Measurements from ENCODE around the gene AGBL4.

AGBL4 gene

GRCh38 chr1:49436865-49437264 lies 586.9 kb downstream of the AGBL4 start:
- Histone ChIP-seq H3K9ac (ENCODE audit: low read depth, low read length) (no peak overlapping the region), H3K36me3 (ENCODE audit: insufficient read depth, low read length) (no peaks in the 10 kb centered on the region), H3K9me3 (ENCODE audit: control insufficient read depth, insufficient read depth, low read length) (peaks cover 2% of the 10 kb centered on the region; the same call in 1 of the 2 replicates), H3K4me1 (ENCODE audit: insufficient read depth, low read length) (no peaks in the 10 kb centered on the region)

GRCh38 chr1:49435291-49435690 lies 588.5 kb downstream of the AGBL4 start:
- Histone ChIP-seq H3K9ac (ENCODE audit: low read depth, low read length) (no peak overlapping the region), H3K9me3 (ENCODE audit: control insufficient read depth, insufficient read depth, low read length) (no peaks in the 10 kb centered on the region), H3K4me1 (ENCODE audit: insufficient read depth, low read length) (no peaks in the 10 kb centered on the region), H3K36me3 (ENCODE audit: insufficient read depth, low read length) (no peaks in the 10 kb centered on the region)

- Histone ChIP-seq H3K36me3 (ENCODE audit: insufficient read depth, low read length) (no peaks in the 10 kb centered on the region), H3K9me3 (ENCODE audit: control insufficient read depth, insufficient read depth, low read length) (no peaks in the 10 kb centered on the region), H3K9ac (ENCODE audit: low read depth, low read length) (no peak overlapping the region), H3K4me1 (ENCODE audit: insufficient read depth, low read length) (no peaks in the 10 kb centered on the region)
These were observed 599.0 kb downstream of the AGBL4 start for GRCh38 chr1:49424782-49425181.

- H3K4me1 ChIP-seq (ENCODE audit: insufficient read depth, low read length), result no peaks in the 10 kb centered on the region
- no peaks in the 10 kb centered on the region for H3K36me3 ChIP-seq (ENCODE audit: insufficient read depth, low read length)
- H3K9me3 ChIP-seq (ENCODE audit: control insufficient read depth, insufficient read depth, low read length), result no peaks in the 10 kb centered on the region
- H3K9ac ChIP-seq (ENCODE audit: low read depth, low read length), result no peak overlapping the region
These were observed 607.0 kb downstream of the AGBL4 start for GRCh38 chr1:49416758-49417157.

GRCh38 chr1:49408346-49408745 lies 615.4 kb downstream of the AGBL4 start:
- Histone ChIP-seq H3K9ac (ENCODE audit: low read depth, low read length) (no peak overlapping the region), H3K9me3 (ENCODE audit: control insufficient read depth, insufficient read depth, low read length) (no peaks in the 10 kb centered on the region), H3K36me3 (ENCODE audit: insufficient read depth, low read length) (no peaks in the 10 kb centered on the region), H3K4me1 (ENCODE audit: insufficient read depth, low read length) (no peaks in the 10 kb centered on the region)

GRCh38 chr1:49397086-49397485 lies 626.7 kb downstream of the AGBL4 start:
- Histone ChIP-seq H3K9me3 (ENCODE audit: control insufficient read depth, insufficient read depth, low read length) (no peaks in the 10 kb centered on the region), H3K36me3 (ENCODE audit: insufficient read depth, low read length) (no peaks in the 10 kb centered on the region), H3K4me1 (ENCODE audit: insufficient read depth, low read length) (no peaks in the 10 kb centered on the region), H3K9ac (ENCODE audit: low read depth, low read length) (no peak overlapping the region)

GRCh38 chr1:49394200-49394599 lies 629.6 kb downstream of the AGBL4 start:
- no peaks in the 10 kb centered on the region for H3K4me1 ChIP-seq (ENCODE audit: insufficient read depth, low read length)
- no peaks in the 10 kb centered on the region for H3K9me3 ChIP-seq (ENCODE audit: control insufficient read depth, insufficient read depth, low read length)
- H3K36me3 ChIP-seq (ENCODE audit: insufficient read depth, low read length), result no peaks in the 10 kb centered on the region
- no peak overlapping the region for H3K9ac ChIP-seq (ENCODE audit: low read depth, low read length)

GRCh38 chr1:49389699-49390098 lies 634.1 kb downstream of the AGBL4 start:
- Histone ChIP-seq H3K4me1 (ENCODE audit: insufficient read depth, low read length) (no peaks in the 10 kb centered on the region), H3K36me3 (ENCODE audit: insufficient read depth, low read length) (no peaks in the 10 kb centered on the region), H3K9ac (ENCODE audit: low read depth, low read length) (no peak overlapping the region), H3K9me3 (ENCODE audit: control insufficient read depth, insufficient read depth, low read length) (no peaks in the 10 kb centered on the region)

- no peak overlapping the region for H3K9ac ChIP-seq (ENCODE audit: low read depth, low read length)
- no peaks in the 10 kb centered on the region for H3K36me3 ChIP-seq (ENCODE audit: insufficient read depth, low read length)
- H3K9me3 ChIP-seq (ENCODE audit: control insufficient read depth, insufficient read depth, low read length), result no peaks in the 10 kb centered on the region
- no peaks in the 10 kb centered on the region; the same call in 1 of the 2 replicates for H3K4me1 ChIP-seq (ENCODE audit: insufficient read depth, low read length)
These were observed 659.1 kb downstream of the AGBL4 start for GRCh38 chr1:49364676-49365075.

- no peaks in the 10 kb centered on the region for H3K36me3 ChIP-seq (ENCODE audit: insufficient read depth, low read length)
- no peak overlapping the region for H3K9ac ChIP-seq (ENCODE audit: low read depth, low read length)
- H3K9me3 ChIP-seq (ENCODE audit: control insufficient read depth, insufficient read depth, low read length), result no peaks in the 10 kb centered on the region
- no peaks in the 10 kb centered on the region; the same call in 1 of the 2 replicates for H3K4me1 ChIP-seq (ENCODE audit: insufficient read depth, low read length)
These were observed 660.1 kb downstream of the AGBL4 start for GRCh38 chr1:49363628-49364027.

- H3K9ac ChIP-seq (ENCODE audit: low read depth, low read length), result no peak overlapping the region
- H3K36me3 ChIP-seq (ENCODE audit: insufficient read depth, low read length), result no peaks in the 10 kb centered on the region
- H3K4me1 ChIP-seq (ENCODE audit: insufficient read depth, low read length), result peaks cover 12% of the 10 kb centered on the region
- H3K9me3 ChIP-seq (ENCODE audit: control insufficient read depth, insufficient read depth, low read length), result no peaks in the 10 kb centered on the region
These were observed 665.7 kb downstream of the AGBL4 start for GRCh38 chr1:49358036-49358435.

GRCh38 chr1:49356594-49356993 lies 667.2 kb downstream of the AGBL4 start:
- Histone ChIP-seq H3K4me1 (ENCODE audit: insufficient read depth, low read length) (peaks cover 12% of the 10 kb centered on the region), H3K9me3 (ENCODE audit: control insufficient read depth, insufficient read depth, low read length) (no peaks in the 10 kb centered on the region)

GRCh38 chr1:49351768-49352167 lies 672.0 kb downstream of the AGBL4 start:
- no peak overlapping the region for H3K9ac ChIP-seq (ENCODE audit: low read depth, low read length)
- H3K9me3 ChIP-seq (ENCODE audit: control insufficient read depth, insufficient read depth, low read length), result no peaks in the 10 kb centered on the region
- H3K4me1 ChIP-seq (ENCODE audit: insufficient read depth, low read length), result peaks cover 7% of the 10 kb centered on the region
- H3K36me3 ChIP-seq (ENCODE audit: insufficient read depth, low read length), result no peaks in the 10 kb centered on the region

More at GRCh38 chr1:49356594-49356993, 667.2 kb downstream of the AGBL4 start:
- Histone ChIP-seq H3K9ac (ENCODE audit: low read depth, low read length) (no peak overlapping the region), H3K36me3 (ENCODE audit: insufficient read depth, low read length) (no peaks in the 10 kb centered on the region)

- Histone ChIP-seq H3K4me1 (ENCODE audit: insufficient read depth, low read length) (no peaks in the 10 kb centered on the region), H3K36me3 (ENCODE audit: insufficient read depth, low read length) (no peaks in the 10 kb centered on the region), H3K9ac (ENCODE audit: low read depth, low read length) (no peak overlapping the region), H3K9me3 (ENCODE audit: control insufficient read depth, insufficient read depth, low read length) (no peaks in the 10 kb centered on the region)
These were observed 676.9 kb downstream of the AGBL4 start for GRCh38 chr1:49346767-49347349.

GRCh38 chr1:49340576-49340975 lies 683.2 kb downstream of the AGBL4 start:
- no peak overlapping the region for H3K9ac ChIP-seq (ENCODE audit: low read depth, low read length)
- H3K9me3 ChIP-seq (ENCODE audit: control insufficient read depth, insufficient read depth, low read length), result no peaks in the 10 kb centered on the region
- no peaks in the 10 kb centered on the region for H3K36me3 ChIP-seq (ENCODE audit: insufficient read depth, low read length)
- H3K4me1 ChIP-seq (ENCODE audit: insufficient read depth, low read length), result peaks cover 3% of the 10 kb centered on the region; the same call in 1 of the 2 replicates

Measured in ES-I3 (cell line).